GM23338 (cell line): ENCODE measurements around the gene HMG20B. TPM values are rescaled to one million over a fixed set of nuclear protein-coding genes. Genes with fewer than 3 reads are reported as not detected.

Source experiments
- ATAC-seq: fragments of 200-7000 bp; cut with Tn5 transposase; 3 replicates; pipeline ENCODE4 v1.9.1; 2020
- DNase-seq: peaks from one replicate; pipeline ENCODE4 v3.0.0-alpha.2; 2015; ENCODE audit warnings: low spot score
- H2AFZ ChIP-seq: fragments of 200-600 bp; sonication (generic); 2 replicates; pipeline ENCODE4 v1.8.0; 2016; ENCODE audit warnings: antibody characterized with exemption, mild to moderate bottlenecking, moderate library complexity
- H3F3A ChIP-seq: fragments of 200-600 bp; sonication (generic); replicated peaks from 2 replicates; pipeline ENCODE4 v1.8.0; 2017; ENCODE audit warnings: antibody characterized with exemption, mixed run types, low read depth
- H3K27ac ChIP-seq: fragments of 200-600 bp; sonication (generic); 2 replicates; pipeline ENCODE4 v1.6.1; 2016; ENCODE audit warnings: low read depth
- H3K27me3 ChIP-seq: fragments of 200-600 bp; sonication (generic); 2 replicates; pipeline ENCODE4 v1.8.0; 2016; ENCODE audit warnings: mild to moderate bottlenecking, mixed run types, moderate library complexity; ENCODE audit not compliant: insufficient read depth
- H3K36me3 ChIP-seq: fragments of 200-600 bp; sonication (generic); 2 replicates; pipeline ENCODE4 v1.8.0; 2016; ENCODE audit warnings: mild to moderate bottlenecking; ENCODE audit not compliant: insufficient read depth
- H3K4me1 ChIP-seq: fragments of 200-600 bp; sonication (generic); 2 replicates; pipeline ENCODE4 v1.8.0; 2016; ENCODE audit warnings: mild to moderate bottlenecking, moderate library complexity; ENCODE audit not compliant: insufficient read depth
- H3K4me2 ChIP-seq: fragments of 200-600 bp; sonication (generic); 2 replicates; pipeline ENCODE4 v1.7.1; 2017; ENCODE audit warnings: mixed run types
- H3K4me3 ChIP-seq: fragments of 200-600 bp; sonication (generic); 2 replicates; pipeline ENCODE4 v1.6.1; 2016; ENCODE audit warnings: mixed run types
- H3K79me2 ChIP-seq: fragments of 200-600 bp; sonication (generic); replicated peaks from 2 replicates; pipeline ENCODE4 v1.8.0; 2017; ENCODE audit warnings: mild to moderate bottlenecking; ENCODE audit not compliant: insufficient read depth
- H3K9me2 ChIP-seq: fragments of 200-600 bp; sonication (generic); 2 replicates; pipeline ENCODE4 v1.8.0; 2017; ENCODE audit not compliant: insufficient read depth
- H4K20me1 ChIP-seq: fragments of 200-600 bp; sonication (generic); replicated peaks from 2 replicates; pipeline ENCODE4 v1.8.0; 2017; ENCODE audit warnings: mild to moderate bottlenecking; ENCODE audit not compliant: insufficient read depth
- H3K27ac Mint-ChIP-seq: 2 replicates; pipeline ENCODE4 v1.8.0; 2020; ENCODE audit warnings: inconsistent platforms, mild to moderate bottlenecking, moderate library complexity, mixed read lengths
- H3K27me3 Mint-ChIP-seq: 3 replicates; pipeline ENCODE4 v1.8.0; 2022; ENCODE audit warnings: low read depth, mild to moderate bottlenecking, moderate library complexity, mixed read lengths, inconsistent platforms; ENCODE audit not compliant: insufficient read depth, poor library complexity
- H3K36me3 Mint-ChIP-seq: 3 replicates; pipeline ENCODE4 v1.8.0; 2021; ENCODE audit warnings: low read depth, mild to moderate bottlenecking, inconsistent platforms, moderate library complexity, mixed read lengths
- H3K4me1 Mint-ChIP-seq: 3 replicates; pipeline ENCODE4 v1.8.0; 2020; ENCODE audit warnings: mild to moderate bottlenecking, inconsistent platforms, mixed read lengths
- H3K4me3 Mint-ChIP-seq: 3 replicates; pipeline ENCODE4 v1.8.0; 2021; ENCODE audit warnings: moderate library complexity, mild to moderate bottlenecking, inconsistent platforms, mixed read lengths
- H3K9me3 Mint-ChIP-seq: 3 replicates; pipeline ENCODE4 v1.8.0; 2020; ENCODE audit warnings: moderate library complexity, mild to moderate bottlenecking, inconsistent platforms, mixed read lengths
- CREB1 ChIP-seq: fragments of 250-450 bp; sonication (Bioruptor Pico); IDR thresholded peaks from 2 replicates; pipeline ENCODE4 v1.5.0; 2020; ENCODE audit warnings: low read depth, mild to moderate bottlenecking, moderate library complexity
- EZH2 ChIP-seq: fragments of 200-600 bp; sonication (generic); IDR thresholded peaks from one replicate; pipeline ENCODE4 v1.8.0; 2017; ENCODE audit warnings: antibody characterized with exemption, mild to moderate bottlenecking, low read depth; ENCODE audit not compliant: unreplicated experiment
- EZH2phosphoT487 ChIP-seq: fragments of 200-600 bp; sonication (generic); IDR thresholded peaks from one replicate; pipeline ENCODE4 v1.8.1; 2018; ENCODE audit warnings: antibody characterized with exemption; ENCODE audit not compliant: unreplicated experiment
- JUNB ChIP-seq: IDR thresholded peaks from one replicate; pipeline ENCODE4 v1.6.1; 2016; ENCODE audit warnings: antibody characterized with exemption; ENCODE audit not compliant: unreplicated experiment
- POLR2AphosphoS5 ChIP-seq: IDR thresholded peaks from 2 replicates; pipeline ENCODE4 v1.6.1; 2016; ENCODE audit warnings: antibody characterized with exemption, low read depth
- REST ChIP-seq: IDR thresholded peaks from one replicate; pipeline ENCODE4 v1.6.1; 2018; ENCODE audit warnings: antibody characterized with exemption; ENCODE audit not compliant: unreplicated experiment
- ZNF462 ChIP-seq: fragments of 250-450 bp; sonication (Bioruptor Pico); IDR thresholded peaks from 2 replicates; pipeline ENCODE4 v1.5.0; 2020; ENCODE audit warnings: mild to moderate bottlenecking, moderate library complexity
- polyA plus RNA-seq: library from polyadenylated mRNA; unstranded; fragments of >200 nt; fragmentation: Nextera tagmentation; extraction: Ambion mirVana; gene quantifications from 2 replicates; pipeline ENCODE4 v1.2.1, GENCODE V29; 2016
- total RNA-seq: library from RNA; depleted of rRNA; stranded (reverse); fragments of >200 nt; shearing (Covaris generic); gene quantifications from 2 replicates; pipeline ENCODE4 v1.2.3, GENCODE V29; 2014
- TF ChIP-seq, protein P1 (sequence below), 2 experiments: fragments of 200-600 bp in 1 of 2; sonication (generic) in 1 of 2; conservative IDR thresholded peaks; 2 replicates each; pipeline versions ENCODE4 v1.5.1 to v1.6.1; 2016 to 2017; ENCODE audit warnings: antibody characterized with exemption in 2 of 2, low read depth in 2 of 2, mild to moderate bottlenecking in 2 of 2, moderate library complexity in 1 of 2
- TF ChIP-seq, protein P2 (sequence below): IDR thresholded peaks from 2 replicates; pipeline ENCODE4 v1.6.1; 2016; ENCODE audit warnings: antibody characterized with exemption

HMG20B gene
- total and polyA plus RNA-seq, 2 experiments from 2014 or later = 74.1 to 130 TPM

GRCh38 chr19:3626473-3627350, 54.0 kb downstream of the HMG20B start, which contains the start of gene CACTIN:
Gene CACTIN (minus strand): TSS chr19:3626790. CDS start chr19:3626762, 28 bp downstream.
- H2AFZ ChIP-seq = peak within 1 kb of the TSS; percentile 76
- DNase-seq (peak; percentile 100), ATAC-seq (peak; percentile 96)
- peaks cover 13% of the 10 kb centered on the region for H3K4me1 Mint-ChIP-seq
- peak within 1 kb of the TSS; percentile 89 for H3K4me2 ChIP-seq
- TF ChIP-seq EZH2 = no peak
- TF ChIP-seq JUNB = no peak
- no peak for TF ChIP-seq REST
- TF ChIP-seq CREB1 (CRISPR knock-in tag) = peak; percentile 63
- TF ChIP-seq, protein P1, sequence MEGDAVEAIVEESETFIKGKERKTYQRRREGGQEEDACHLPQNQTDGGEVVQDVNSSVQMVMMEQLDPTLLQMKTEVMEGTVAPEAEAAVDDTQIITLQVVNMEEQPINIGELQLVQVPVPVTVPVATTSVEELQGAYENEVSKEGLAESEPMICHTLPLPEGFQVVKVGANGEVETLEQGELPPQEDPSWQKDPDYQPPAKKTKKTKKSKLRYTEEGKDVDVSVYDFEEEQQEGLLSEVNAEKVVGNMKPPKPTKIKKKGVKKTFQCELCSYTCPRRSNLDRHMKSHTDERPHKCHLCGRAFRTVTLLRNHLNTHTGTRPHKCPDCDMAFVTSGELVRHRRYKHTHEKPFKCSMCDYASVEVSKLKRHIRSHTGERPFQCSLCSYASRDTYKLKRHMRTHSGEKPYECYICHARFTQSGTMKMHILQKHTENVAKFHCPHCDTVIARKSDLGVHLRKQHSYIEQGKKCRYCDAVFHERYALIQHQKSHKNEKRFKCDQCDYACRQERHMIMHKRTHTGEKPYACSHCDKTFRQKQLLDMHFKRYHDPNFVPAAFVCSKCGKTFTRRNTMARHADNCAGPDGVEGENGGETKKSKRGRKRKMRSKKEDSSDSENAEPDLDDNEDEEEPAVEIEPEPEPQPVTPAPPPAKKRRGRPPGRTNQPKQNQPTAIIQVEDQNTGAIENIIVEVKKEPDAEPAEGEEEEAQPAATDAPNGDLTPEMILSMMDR (conservative IDR thresholded peaks at IDR 0.05; ENCODE audit: low read depth in 2 of 2) = no peak
- TF ChIP-seq POLR2AphosphoS5 = peak; percentile 75
- no peak for TF ChIP-seq ZNF462
- no peak for TF ChIP-seq EZH2phosphoT487
- TF ChIP-seq, protein P2, sequence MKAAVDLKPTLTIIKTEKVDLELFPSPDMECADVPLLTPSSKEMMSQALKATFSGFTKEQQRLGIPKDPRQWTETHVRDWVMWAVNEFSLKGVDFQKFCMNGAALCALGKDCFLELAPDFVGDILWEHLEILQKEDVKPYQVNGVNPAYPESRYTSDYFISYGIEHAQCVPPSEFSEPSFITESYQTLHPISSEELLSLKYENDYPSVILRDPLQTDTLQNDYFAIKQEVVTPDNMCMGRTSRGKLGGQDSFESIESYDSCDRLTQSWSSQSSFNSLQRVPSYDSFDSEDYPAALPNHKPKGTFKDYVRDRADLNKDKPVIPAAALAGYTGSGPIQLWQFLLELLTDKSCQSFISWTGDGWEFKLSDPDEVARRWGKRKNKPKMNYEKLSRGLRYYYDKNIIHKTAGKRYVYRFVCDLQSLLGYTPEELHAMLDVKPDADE = peak; percentile 79
- no peaks in the 10 kb centered on the region for H3K27me3 ChIP-seq
- no peaks in the 10 kb centered on the region for H3K9me2 ChIP-seq
- H3K36me3 ChIP-seq = no peaks in the 10 kb centered on the region
- peak within 1 kb of the TSS; percentile 99 for H3K27ac Mint-ChIP-seq
- H3K4me3 ChIP-seq = peak within 1 kb of the TSS; percentile 99
- peaks cover 23% of the 10 kb centered on the region for H3K79me2 ChIP-seq
- H3K9me3 Mint-ChIP-seq = no peaks in the 10 kb centered on the region
- peaks cover 8% of the 10 kb centered on the region for H3K36me3 Mint-ChIP-seq
- H3F3A ChIP-seq = peaks cover 5% of the 10 kb centered on the region; the same call in 1 of the 2 replicates
- H3K27ac ChIP-seq = peak within 1 kb of the TSS; percentile 79; the same call in 1 of the 2 replicates
- peaks cover 16% of the 10 kb centered on the region for H4K20me1 ChIP-seq
- peaks cover 18% of the 10 kb centered on the region for H3K27me3 Mint-ChIP-seq
- peak within 1 kb of the TSS; percentile 90 for H3K4me3 Mint-ChIP-seq
- peaks cover 9% of the 10 kb centered on the region; the same call in 1 of the 2 replicates for H3K4me1 ChIP-seq
